GM19351 (cell line): ENCODE measurements around the gene CCR9.

Source experiments
- ATAC-seq: cut with Tn5 transposase; IDR thresholded peaks from one replicate; pipeline ENCODE4 v1.9.1; 2021; ENCODE audit warnings: mild to moderate bottlenecking, moderate library complexity; ENCODE audit not compliant: unreplicated experiment

CCR9 gene

DNA sequence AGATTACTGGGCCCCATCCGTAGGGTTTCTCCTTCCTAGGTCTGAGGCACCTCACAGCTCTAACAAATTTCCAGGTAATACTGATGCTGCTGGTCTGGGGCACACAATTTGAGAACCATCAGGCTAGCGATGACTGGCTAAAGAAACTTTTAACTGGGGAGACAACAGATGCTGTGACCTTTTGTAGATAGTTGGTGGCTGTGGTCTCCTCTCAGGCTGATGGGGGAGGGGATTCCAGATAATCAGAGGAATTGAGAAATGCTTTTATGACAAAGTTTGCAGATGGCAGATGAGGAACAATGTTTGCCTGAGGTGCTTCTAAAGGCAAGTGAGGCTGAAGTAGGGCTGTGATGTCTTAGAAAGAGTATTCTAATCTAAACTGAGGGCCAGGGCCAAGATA lies 13.8 kb upstream of the CCR9 start:
- no peak for ATAC-seq

DNA sequence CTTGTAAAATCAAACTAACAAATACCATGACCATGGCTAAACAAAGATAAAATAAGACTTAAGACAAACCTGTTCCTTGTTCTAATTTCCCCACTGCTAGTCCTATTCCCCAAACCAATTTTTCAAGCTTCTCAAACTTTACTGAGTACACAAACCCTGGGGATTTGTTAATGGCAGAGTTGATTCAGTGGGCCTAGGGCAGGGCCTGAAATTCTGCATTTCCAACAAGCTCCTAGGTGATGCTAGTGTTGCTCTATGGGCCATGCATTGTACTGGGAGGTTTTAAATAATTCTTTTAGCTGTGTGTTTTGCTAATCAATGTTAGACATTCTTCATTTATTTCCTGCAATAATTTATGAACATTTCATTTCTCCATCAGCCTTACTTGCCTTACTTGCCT lies 13.3 kb upstream of the CCR9 start:
- no peak for ATAC-seq

DNA sequence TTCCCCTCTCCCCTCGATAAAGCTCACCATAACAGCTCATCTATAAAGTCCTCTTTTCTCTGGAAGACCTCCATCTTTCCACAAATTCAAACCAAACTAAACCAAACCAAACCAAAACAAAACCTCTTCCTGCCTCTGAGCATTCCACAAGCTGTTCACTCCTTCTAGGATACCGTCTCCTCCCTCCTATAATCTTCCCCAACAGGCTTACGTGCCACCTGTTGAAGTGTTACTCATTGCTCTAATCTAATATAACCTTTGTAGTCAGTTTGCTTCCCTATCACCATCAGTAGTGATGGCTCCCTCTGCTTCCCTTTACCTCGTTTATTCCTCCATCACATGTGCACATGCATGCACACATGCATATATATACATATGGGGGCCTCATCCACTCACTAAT lies 12.7 kb upstream of the CCR9 start:
- ATAC-seq = no peak

DNA sequence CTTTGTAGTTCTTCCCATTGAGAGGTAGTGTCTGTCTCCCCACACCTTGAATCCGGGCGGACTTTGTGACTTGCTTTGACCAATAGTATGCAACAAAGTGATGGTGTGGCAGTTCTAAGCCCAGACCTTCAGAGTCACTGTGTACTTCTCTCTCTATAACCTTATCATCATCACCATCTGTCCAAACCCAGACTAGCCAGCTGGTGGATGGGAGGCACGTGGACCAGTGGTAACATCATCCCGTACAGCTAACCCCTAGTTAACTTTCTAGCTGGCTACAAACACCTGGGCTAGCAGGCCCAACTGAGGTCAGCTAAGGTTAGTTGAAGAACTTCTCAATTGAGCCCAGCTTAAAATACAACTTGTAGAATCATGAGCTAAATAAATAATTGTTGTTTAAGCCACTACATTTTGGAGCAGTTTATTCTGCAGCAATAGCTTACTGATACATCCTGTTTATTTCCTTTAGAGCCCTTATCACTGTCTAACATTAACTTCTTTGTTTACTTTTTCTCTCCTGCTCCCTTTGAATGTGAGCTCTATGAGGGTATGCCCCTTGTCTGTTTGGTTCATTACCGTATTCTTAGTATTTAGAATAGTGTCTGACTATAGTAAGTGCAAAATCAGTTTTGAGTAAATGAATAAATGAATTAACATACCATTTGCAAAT lies 11.5 kb upstream of the CCR9 start:
- no peak for ATAC-seq

DNA sequence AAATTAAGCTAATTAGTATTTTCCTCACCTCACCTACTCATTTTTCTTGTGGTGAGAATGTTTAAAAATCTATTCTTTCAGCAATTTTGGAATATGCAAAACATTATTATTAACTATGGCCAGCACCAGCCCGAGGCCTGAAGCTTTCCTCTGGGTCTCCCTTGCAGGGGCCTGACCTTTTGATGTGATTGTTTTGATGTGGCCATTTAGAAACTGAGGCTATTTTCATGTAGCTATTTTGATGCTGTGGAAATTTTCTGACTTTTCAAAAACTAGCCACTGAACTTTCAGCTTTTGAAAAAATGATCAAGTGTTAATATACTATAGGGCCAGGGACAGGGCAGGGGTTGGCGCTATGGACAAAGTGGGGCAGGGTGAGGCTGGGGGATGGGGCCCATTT lies 8.2 kb upstream of the CCR9 start:
- ATAC-seq = no peak

DNA sequence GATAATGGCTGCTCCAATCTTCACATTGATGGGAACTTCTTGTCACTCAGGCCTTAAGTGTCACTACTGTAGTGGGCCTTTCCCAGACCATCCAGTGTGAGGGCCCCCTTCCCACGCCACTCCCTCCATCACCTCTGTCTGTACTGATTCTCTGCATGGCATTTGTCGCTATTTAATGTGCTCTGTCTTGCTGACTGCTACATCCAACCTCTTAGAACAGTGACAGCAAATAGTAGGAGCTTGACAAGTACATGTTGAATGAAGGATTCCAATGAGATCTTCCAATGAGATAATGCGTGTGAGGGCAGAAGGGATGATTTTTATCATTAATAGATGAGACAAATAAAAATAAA lies 5.6 kb upstream of the CCR9 start:
- no peak for ATAC-seq

DNA sequence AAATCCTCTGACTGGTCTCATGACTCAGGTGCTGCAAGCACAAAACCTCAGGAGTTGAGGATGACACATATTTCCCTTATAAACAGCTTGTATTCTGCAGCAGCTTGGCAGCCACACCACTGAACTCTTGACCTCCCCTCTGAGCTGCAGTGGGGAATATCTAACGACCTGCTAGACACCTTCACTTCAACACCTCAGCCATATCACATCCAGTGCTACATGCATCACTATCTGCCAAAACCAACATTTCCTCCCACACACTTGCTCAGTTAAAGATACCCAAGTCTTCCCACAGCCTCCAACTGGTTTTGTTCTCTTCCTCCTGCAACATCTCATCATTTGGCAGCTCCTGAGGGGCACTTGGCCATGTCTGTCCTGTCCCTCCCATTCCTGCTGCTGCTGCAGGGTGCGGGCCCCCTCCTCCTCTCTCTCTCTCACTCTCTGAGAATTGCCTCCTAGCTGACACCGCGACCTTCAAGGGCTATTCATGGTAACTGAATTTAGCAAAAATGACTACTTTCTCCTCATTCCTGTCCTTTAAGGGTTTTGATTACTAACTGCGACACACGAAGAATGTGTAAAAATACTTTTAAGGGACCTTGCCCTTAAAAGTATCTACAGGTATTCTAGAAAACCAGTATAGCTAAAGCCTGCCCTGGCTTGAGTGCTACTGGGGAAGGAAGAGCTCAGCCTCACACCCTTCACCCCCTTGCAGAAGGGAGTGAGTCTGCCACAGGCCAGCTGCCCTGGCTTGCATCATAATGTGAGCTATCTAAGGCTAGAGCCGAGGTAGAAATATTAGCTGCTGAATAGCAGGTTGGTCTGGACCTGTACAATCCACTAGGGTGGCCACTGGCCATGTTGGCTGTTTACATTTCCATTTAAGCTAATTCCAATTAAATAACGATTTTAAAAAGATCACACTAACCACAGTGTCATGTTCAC lies 5.0 kb upstream of the CCR9 start:
- ATAC-seq = peak; percentile 67

DNA sequence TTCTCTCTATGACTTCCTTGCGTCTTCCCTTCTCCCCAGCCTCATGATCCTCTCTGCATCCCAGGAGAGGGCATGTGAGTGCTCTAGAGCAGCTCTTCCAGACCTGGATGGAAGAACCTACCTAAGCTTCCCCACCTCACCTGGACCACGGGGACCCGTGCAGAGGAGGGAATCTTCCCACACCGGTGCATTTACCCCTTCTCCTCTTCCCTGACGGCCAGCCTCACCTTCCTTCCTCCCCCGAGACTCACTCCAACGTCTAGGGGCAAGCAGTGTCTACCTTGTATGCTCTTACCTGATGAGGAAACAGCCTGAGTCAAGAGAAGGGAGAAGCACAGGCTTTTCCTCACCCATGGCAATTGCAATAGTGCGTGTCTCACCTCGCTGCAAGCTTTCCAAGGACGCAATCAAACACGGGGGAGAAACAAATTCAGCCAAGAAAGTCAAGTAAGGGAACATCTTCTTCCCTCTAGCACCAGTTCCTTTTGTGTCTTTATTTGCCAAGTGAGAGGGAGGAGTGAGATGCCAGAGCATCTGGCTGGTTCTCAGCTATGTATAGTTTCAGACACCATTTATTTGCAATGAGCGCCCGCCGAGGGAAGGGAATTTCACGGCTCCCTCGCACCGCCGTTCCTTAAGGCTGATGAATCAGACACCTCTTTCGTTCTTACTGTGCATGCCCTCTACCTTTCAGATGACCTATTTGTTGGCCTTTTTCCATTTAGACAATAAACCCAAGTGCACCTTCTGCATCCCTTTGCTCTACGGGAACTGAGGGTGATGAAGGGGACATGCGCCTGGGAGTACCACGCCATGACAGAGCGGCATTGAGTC lies 1.8 kb upstream of the CCR9 start:
- no peak for ATAC-seq

DNA sequence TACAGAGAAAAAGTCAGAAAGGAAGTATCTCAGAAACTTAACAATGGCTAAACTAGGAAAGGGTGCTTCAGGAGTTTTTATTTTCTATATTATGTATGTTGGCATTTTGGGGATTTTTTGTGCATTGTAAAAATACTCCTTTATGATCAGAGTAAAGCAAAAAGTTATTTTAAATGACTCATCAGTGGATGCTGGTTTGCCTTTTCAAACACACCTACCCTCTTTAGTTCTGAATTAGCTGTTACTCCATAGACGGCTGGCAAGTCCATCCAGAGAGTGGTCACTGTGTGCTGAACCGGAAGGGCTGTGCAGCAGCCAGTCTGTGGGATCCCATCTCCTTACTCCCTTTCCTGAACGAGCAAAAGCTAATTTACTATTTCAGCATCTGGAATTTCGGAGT lies 942 bp downstream of the CCR9 start:
- ATAC-seq = no peak

DNA sequence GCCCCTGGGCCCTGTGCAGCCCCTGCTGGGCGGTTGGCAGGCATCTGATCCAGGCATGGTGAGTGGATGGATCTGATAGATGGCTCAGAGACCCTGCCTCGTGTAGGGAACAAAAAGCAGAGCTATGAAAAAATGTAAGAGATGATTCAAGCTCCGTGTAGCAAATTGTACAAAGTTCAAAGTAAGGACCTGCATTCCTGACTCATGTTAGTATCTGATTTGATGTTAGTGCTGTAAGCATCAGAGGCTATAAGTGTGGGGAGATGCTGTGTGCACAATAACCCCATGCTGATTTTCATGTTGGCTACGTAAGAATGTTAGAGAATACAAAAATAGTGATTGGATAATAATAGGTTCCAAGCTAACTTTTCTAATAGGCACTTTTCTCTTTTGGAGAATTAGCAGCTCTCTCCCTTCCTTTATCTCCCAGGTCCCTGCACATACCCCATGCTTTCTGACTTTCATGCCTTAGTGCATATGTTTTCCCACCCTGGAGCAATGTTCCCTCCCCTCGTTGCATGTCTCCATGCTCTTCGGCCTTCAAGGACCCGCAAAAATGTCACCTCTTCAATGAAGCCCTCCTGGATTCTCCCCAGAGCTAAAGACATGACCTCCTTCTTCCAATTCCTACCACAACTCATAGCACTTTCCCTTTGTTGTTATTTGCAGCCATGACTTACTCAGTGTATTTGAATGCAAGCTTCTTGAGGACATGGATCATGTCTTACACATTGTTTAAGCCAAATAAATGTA lies 1.6 kb downstream of the CCR9 start:
- no peak for ATAC-seq

DNA sequence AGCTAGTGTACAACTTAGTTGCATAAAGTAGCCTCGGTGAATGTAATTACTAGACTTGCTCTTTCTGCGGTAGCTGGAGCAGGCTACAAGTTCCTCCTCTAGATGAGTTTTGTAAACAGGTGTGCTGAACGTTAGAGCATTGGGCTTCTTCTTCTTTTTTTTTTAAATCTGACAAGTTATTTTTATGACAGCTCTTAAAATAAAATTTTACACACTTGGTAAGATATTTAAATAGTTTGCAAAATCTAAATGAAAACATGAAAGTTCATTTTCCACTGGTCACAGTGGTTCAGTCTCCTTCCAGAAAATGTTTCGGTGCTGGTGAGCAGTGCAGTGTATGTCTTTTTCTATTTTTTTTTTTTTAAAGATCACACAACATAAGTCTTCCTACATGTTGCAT lies 3.0 kb downstream of the CCR9 start:
- no peak for ATAC-seq

DNA sequence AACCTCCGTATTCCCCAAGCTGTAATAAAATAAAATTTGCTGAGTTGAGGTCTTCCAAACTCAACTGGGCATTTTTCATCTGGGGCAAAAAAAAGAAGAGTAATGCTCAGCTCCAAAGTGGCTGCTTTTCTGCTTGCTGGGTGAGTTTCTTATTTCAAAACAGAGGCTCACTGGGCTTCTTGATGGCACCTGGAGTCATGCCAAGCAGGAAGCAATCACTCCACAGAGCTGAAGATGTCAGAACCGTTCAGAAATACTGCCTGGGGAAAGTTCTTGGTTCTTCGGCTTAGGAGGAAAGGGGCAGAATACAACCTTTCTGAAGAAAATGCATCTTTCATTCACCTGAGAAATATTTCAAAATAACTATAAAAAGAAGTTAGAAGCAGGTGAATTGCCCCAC lies 4.1 kb downstream of the CCR9 start:
- no peak for ATAC-seq

DNA sequence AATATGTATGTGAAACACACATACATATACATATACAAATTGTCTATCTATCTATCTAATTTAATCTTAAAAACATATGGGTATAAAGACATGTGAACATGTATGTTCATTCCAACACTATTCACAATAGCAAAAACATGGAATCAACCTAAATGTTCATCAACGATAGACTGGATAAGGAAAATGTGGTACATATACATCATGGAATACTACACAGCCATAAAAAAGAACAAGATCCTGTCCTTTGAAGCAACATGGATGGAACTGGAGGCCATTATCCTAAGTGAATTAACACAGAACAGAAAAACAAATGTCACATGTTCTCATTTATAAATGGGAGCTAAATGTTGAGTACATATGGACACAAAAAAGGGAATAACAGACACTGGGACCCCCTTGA lies 5.8 kb downstream of the CCR9 start:
- ATAC-seq = no peak

DNA sequence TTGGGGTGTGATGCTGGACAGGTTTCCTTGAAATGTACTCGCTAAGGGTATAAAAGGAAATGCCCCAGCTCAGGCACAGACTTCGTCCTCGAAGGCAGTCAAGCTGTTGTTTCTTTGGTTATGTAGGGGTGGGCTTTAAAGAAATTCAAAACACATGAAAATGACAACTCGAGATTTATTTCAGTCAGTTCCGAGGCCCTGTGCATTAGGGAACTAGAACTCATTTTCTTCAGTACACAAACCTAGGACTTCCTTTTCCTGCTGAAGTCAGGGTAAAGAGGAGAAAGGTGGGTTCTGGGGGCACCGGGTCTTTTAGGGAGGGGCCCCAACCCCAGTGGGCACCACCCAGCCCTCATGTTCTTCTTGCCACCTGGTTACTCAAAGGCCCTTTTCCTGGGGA lies 7.7 kb downstream of the CCR9 start:
- no peak for ATAC-seq

DNA sequence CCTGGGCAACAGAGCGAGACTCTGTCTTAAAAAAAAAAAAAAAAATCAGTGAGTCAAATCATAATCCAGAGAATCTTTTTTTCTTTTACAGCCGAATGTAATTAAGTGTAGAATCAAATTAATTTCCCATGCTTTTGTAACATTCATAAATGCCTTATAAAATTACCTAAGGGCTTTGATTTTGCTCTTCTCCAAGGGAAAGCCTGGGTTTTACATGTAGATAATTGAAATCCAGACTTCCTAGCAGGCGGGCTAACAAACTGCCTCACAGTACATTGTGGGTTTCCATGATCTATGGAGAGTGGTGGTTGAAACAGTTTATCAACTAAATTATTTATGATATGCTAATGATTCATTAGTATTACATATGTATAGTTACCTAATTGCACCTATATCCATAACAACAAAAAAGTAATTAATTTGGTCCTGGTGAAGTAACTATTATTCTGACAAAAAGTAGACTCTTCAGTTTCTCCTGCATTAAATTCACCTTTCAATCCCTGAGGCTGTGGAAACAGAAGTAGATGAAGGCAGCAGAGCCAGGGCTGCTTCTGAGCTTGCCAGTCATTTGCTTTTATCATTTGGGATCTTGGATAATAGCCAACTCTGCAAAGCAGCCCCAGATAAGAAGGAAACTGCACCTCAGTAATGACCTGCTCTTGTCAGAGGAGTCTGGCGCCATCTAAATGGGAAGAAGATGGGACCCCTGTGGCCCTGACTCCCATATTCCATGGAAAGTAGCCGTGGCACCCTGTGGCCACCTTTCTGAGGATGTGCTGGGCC lies 9.5 kb downstream of the CCR9 start:
- ATAC-seq = no peak

DNA sequence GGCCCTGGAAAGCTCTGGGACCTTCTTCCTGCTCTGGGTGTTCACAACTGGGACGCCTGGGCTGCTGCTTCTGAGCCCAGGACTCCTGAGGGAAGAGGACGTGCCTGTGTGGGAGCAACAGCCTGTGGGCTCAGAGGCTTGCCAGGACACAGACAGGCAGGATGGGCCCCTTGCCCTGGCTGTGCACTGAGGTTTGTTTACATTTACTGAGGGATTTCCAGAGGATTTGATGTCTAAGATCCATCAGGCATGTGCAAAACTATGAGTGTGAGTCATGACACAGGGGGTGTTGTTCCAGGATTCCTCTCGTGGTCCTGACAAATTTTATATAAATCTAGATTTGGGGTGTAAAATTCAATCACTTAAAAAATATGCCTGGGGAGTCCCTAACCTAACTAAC lies 10.6 kb downstream of the CCR9 start:
- ATAC-seq = no peak

DNA sequence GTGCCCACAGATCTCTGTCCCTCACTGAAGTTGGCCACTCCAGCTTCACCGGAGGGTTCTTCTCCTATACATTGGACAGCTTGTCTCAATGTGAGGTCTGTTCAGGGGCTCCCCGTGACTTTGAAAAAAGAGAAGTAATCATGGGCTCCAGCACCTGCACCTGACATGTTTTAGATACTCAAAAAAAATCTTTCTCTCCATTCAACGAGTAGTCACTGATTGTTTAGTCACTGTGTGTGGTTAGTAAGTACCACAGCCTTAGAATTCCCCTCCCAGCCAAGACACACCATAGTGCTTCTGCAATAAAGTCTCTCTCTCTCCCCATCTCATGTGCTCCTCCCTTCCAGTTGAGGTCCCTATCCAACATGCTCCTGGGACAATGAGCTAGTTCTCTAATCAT lies 18.6 kb downstream of the CCR9 start:
- no peak for ATAC-seq

DNA sequence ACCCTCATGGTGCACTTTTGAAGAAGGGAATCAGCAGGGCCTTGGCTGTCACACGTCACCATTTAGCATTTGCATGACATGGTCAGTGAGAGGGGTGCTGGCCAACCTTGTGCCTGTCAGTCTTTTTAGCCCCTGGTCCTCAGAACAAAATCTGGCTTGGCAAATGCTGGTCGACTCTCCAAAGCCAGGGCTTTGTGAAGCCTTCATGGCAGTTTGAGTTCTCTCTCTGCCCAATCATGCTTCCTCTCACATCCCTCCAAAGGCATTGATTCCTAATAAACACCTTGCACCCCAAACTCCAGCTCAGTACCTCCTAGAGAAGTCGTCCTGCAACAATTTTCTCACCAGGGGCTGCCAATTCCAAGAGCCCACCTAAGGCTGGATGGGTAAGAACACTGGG lies 19.4 kb downstream of the CCR9 start:
- no peak for ATAC-seq

DNA sequence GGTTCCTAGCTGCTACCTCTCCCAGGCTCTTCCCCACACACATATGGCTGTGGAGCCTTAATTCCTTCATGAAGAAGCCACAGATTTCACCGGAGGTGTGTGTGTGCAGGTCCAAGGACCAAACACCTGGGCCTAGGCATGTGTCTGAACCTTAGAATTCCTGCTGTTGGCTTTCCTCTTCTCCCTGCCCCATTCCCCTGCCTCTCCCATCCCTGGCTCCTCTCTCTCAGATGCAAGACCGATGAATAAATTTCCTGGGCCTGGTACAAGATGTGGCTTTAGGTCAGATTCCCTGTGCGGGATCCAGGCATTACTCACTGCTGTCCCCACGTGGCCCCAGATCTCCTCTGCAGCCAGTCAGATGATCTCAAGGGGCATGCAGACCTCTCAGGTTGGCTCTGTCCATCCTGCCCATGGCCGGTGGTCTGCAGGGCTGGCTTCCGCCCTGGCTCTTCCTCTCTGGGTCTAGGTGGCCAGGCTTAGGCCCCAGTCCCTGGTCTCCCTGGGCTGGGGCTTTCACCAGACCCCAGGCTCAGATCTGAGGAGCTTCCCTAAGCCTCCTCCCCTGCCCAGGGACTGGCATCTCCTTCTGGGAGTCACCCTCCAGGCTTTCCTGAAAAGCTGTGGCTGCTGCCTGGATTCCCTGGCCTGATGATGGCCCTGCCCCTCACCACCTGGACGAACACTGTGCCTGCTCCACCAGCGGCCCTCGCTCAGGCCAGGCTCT lies 20.5 kb downstream of the CCR9 start:
- no peak for ATAC-seq
